Peyer's patch (tissue), 4 donors: ENCODE data around the gene REP15. TPM values are rescaled to one million over a fixed set of nuclear protein-coding genes. Genes with fewer than 3 reads are reported as not detected.

Experiments
- DNase-seq, 3 donors: peaks; one replicate each; pipeline ENCODE4 v3.0.0-alpha.2; 2017 to 2019
- H3K27ac ChIP-seq, 4 donors: fragments of 200-600 bp; sonication (generic); one replicate each; pipeline ENCODE4 v1.5.1; 2016 to 2019
- H3K27me3 ChIP-seq, 2 donors: fragments of 200-600 bp; sonication (generic); one replicate each; pipeline ENCODE4 v1.5.1; 2019
- H3K36me3 ChIP-seq, 3 donors: fragments of 200-600 bp; sonication (generic); one replicate each; pipeline ENCODE4 v1.5.1; 2016 to 2019
- H3K4me1 ChIP-seq, 4 donors: fragments of 200-600 bp; sonication (generic); one replicate each; pipeline ENCODE4 v1.5.1; 2016 to 2019
- H3K4me3 ChIP-seq, 4 donors: fragments of 200-600 bp; sonication (generic); 1 replicate in 3 of 4; 2 replicates in 1 of 4; pipeline ENCODE4 v1.5.1; 2016 to 2019; ENCODE audit warnings: mild to moderate bottlenecking in 1 of 4
- H3K9me3 ChIP-seq, 4 donors: fragments of 200-600 bp; sonication (generic); one replicate each; pipeline ENCODE4 v1.5.1; 2016 to 2019; ENCODE audit warnings: mild to moderate bottlenecking in 1 of 4
- POLR2A ChIP-seq, 2 donors: fragments of 450-650 bp; IDR thresholded peaks; one replicate each; pipeline ENCODE4 v1.5.1; 2017; ENCODE audit warnings: antibody characterized with exemption in 2 of 2, mild to moderate bottlenecking in 2 of 2, moderate library complexity in 2 of 2
- total RNA-seq, 4 donors: library from RNA; depleted of rRNA; stranded (reverse); fragments of >200 nt; gene quantifications; one replicate each; pipeline ENCODE4 v1.1.0, GENCODE V29; 2016
- TF ChIP-seq, protein P1 (sequence below), 6 experiments: fragments of 450-650 bp in 4 of 6; fragments of 200-600 bp in 2 of 6; sonication (generic) in 1 of 6; IDR thresholded peaks; one replicate each; pipeline ENCODE4 v1.5.1; 2017 to 2019; ENCODE audit warnings: antibody characterized with exemption in 6 of 6, mild to moderate bottlenecking in 3 of 6, moderate library complexity in 1 of 6

REP15 gene
- total RNA-seq, 4 donors from 2014 or later = 14.3 to 23.8 (median 17.9) TPM

DNA sequence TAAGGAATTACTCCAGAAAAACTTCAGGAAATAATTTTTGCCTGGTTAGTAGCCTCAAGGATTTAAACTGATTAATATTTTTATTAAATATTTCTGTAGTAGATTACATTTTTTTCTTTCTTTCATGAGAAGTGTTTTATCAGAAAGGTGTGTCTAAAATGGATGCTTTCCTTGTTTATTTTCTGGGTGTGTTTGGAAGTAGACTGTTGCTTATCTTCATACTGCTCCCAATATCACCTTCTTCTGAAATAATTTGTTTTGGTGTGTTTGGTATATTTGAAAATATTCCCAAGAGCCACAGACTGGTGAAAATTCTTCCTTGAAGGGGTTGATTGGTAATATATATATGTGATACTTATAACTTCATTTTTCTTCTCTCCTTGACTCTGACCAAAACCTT lies 10.1 kb upstream of the REP15 start:
- no peak overlapping the region for H3K4me3 ChIP-seq
- no peaks in the 10 kb centered on the region for H3K9me3 ChIP-seq
- H3K36me3 ChIP-seq = peaks cover 0 to 65% (median 0%) of the 10 kb centered on the region in 3 donors
- H3K27me3 ChIP-seq = no peaks in the 10 kb centered on the region
- H3K4me1 ChIP-seq = no peaks in the 10 kb centered on the region
- no peak for DNase-seq
- TF ChIP-seq POLR2A (IDR thresholded peaks at IDR 0.05) = no peak
- TF ChIP-seq, protein P1, sequence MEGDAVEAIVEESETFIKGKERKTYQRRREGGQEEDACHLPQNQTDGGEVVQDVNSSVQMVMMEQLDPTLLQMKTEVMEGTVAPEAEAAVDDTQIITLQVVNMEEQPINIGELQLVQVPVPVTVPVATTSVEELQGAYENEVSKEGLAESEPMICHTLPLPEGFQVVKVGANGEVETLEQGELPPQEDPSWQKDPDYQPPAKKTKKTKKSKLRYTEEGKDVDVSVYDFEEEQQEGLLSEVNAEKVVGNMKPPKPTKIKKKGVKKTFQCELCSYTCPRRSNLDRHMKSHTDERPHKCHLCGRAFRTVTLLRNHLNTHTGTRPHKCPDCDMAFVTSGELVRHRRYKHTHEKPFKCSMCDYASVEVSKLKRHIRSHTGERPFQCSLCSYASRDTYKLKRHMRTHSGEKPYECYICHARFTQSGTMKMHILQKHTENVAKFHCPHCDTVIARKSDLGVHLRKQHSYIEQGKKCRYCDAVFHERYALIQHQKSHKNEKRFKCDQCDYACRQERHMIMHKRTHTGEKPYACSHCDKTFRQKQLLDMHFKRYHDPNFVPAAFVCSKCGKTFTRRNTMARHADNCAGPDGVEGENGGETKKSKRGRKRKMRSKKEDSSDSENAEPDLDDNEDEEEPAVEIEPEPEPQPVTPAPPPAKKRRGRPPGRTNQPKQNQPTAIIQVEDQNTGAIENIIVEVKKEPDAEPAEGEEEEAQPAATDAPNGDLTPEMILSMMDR (IDR thresholded peaks at IDR 0.05) = no peak
- no peak overlapping the region for H3K27ac ChIP-seq

DNA sequence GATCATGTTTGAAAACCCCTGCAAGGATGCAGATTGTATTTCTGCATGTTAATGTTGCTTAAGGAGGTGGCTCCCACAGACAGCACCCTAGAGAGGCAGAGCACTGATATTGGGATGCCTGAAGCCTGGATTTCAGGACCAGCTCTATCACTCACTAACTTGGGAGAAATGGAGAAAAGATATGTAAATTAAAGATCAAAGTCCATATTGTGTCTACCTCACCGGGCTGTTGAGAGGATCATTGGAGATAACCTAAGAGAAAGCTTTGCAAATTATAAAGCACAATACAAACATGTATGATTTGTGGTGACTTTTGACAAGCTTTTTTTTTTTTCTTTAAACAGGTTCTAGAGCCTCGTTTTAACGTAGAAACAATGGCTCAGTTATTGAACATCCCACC lies 7.6 kb upstream of the REP15 start:
- Histone ChIP-seq H3K9me3 (no peaks in the 10 kb centered on the region), H3K4me1 (no peaks in the 10 kb centered on the region), H3K36me3 (peaks cover 0 to 65% (median 0%) of the 10 kb centered on the region in 3 donors), H3K4me3 (no peak overlapping the region), H3K27me3 (no peaks in the 10 kb centered on the region), H3K27ac (no peak overlapping the region)
- TF ChIP-seq, protein P1 (IDR thresholded peaks at IDR 0.05) = no peak
- no peak for TF ChIP-seq POLR2A (IDR thresholded peaks at IDR 0.05)
- no peak for DNase-seq

DNA sequence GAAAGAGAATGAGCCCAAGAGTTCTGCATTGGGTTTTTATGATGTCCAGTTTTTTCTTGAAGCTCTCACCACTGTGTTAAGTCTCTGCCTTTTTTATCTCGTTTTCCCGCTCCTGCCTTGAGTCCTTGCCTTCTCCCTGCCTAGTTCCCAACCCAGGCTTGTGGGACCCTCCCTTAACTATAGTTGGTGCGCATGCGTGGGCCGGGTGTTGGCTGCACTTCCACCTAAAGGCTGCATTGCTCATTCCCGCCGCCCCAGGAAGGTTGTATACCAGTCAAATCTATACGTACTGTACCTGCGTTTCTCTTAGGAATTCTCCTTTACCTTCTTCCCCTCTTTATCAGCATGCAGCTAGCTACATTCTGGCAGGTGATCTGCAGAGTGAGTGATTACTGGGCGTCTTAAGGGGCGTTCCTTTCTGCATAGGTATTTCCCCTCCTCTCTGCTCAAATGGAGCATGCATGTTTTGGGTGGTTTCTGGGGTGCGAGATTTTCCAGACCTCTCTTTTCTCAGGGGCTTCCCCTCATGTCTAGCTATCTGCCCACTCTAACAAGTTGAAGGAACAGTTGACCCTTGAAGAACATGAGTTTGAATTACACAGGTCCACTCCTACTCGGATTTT lies 6.6 kb upstream of the REP15 start:
- Histone ChIP-seq H3K27ac (no peak overlapping the region), H3K4me3 (no peak overlapping the region), H3K27me3 (no peaks in the 10 kb centered on the region), H3K9me3 (no peaks in the 10 kb centered on the region), H3K36me3 (peaks cover 0 to 67% (median 0%) of the 10 kb centered on the region in 3 donors), H3K4me1 (no peaks in the 10 kb centered on the region)
- no peak for DNase-seq
- TF ChIP-seq POLR2A (IDR thresholded peaks at IDR 0.05) = no peak
- TF ChIP-seq, protein P1 (IDR thresholded peaks at IDR 0.05) = no peak

DNA sequence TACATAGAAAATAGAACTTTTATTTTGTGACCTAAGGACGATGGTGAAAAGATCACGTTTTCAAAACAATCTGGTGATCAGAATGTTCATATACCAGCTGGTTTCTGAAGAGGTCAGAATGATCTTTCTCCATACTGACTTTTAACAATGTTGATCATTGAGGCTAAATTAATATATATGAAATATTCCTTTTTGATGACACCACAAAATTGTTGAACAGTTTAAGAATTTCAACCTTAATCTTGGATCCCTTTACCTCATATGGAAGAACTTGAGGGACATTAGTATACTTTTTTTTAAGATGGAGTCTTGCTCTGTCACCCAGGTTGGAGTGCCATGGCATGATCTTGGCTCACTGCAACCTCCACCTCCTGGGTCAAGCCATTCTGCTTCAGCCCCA lies 2.8 kb upstream of the REP15 start:
- TF ChIP-seq, protein P1 (IDR thresholded peaks at IDR 0.05) = no peak
- no peak for TF ChIP-seq POLR2A (IDR thresholded peaks at IDR 0.05)

DNA sequence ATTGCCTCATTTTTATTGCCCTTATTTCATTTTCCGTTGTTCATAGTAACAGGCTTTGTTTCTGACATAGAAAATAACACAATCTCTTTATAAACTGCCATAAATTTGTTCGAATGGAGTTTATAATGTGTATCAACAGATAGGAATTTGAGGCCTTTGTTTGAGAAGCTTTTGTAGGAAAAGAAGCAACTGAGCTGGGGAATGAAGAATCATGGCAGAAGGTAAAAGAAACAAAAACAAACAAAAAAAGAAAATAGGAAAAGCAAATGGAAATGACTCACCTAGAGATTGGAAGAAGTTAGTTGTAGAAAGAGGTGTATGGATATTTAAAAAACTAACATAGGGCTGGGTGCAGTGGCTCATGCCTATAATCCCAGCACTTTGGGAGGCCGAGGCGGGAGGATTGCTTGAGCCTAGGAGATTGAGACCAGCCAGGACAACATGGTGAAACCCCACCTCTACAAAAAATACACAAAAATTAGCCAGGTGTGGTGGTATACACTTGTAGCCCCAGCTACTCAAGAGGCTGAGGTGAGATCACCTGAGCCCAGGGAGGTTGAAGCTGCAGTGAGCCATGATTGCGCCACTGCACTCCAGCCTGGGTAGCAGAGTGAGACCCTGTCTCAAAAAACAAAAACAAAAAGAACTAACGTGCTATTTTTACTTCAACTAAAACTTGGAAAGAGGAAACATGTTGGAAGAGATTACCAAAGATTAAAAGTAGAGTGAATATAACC lies 523 bp upstream of the REP15 start:
- DNase-seq = no peak
- H3K9me3 ChIP-seq = no peaks in the 10 kb centered on the region
- H3K27me3 ChIP-seq = no peaks in the 10 kb centered on the region
- TF ChIP-seq, protein P1 (IDR thresholded peaks at IDR 0.05) = no peak
- TF ChIP-seq POLR2A (IDR thresholded peaks at IDR 0.05) = no peak
- H3K4me3 ChIP-seq = no peak overlapping the region
- H3K4me1 ChIP-seq = no peaks in the 10 kb centered on the region
- peak overlapping the region in 1 of 4 donors; percentile 11 for H3K27ac ChIP-seq
- peaks cover 0 to 30% (median 0%) of the 10 kb centered on the region in 3 donors for H3K36me3 ChIP-seq

More for the DNA sequence above, 2.8 kb upstream of the REP15 start:
- H3K27me3 ChIP-seq = no peaks in the 10 kb centered on the region
- no peaks in the 10 kb centered on the region for H3K4me1 ChIP-seq
- H3K4me3 ChIP-seq = no peak overlapping the region
- H3K27ac ChIP-seq = no peak overlapping the region
- H3K9me3 ChIP-seq = no peaks in the 10 kb centered on the region
- peaks cover 0 to 53% (median 0%) of the 10 kb centered on the region in 3 donors for H3K36me3 ChIP-seq
- no peak for DNase-seq
